ENCODE measurements around the gene SPG7. TPM values are rescaled to one million over a fixed set of nuclear protein-coding genes. Genes with fewer than 3 reads are reported as not detected.
A peak's percentile ranks its signal among the peaks of the same experiment; 100 is the strongest.

Gene SPG7
- total and polyA plus RNA-seq, 2 experiments from 2014 or later, result 108 to 222 TPM

DNA sequence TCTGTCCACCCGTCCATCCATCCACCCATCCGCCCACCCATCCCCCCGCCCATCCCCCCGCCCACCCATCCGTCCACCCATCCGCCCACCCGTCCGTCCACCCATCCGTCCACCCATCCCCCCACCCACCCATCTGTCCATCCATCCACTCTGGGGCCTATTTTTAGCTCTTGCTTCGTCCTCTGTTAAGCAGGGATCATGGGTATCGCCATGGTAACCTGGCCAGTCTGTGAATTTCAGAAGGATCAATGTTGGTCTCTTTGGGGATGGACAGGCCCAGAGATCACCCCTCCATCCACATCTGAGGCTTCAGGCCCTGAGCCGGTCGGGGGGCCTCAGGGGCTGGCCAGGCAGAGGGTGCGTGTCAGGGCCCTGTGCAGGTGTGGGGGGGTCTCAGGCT lies 90.0 kb downstream of the SPG7 start:
- WGBS (ENCODE audit: low lambda C conversion rate, missing lambda C conversion rate), result 90% methylated on average over 5 of the region's 14 CpGs
- Histone ChIP-seq H3K27me3 (no peaks in the 10 kb centered on the region), H3K9me3 (ENCODE audit: low read depth) (no peaks in the 10 kb centered on the region), H3K9me2 (replicated peaks; ENCODE audit: insufficient read depth) (no peaks in the 10 kb centered on the region), H3K4me3 (no peak overlapping the region), H3K4me2 (no peak overlapping the region), H3K79me2 (no peaks in the 10 kb centered on the region), H2AFZ (no peak overlapping the region), H3K36me3 (replicated peaks; ENCODE audit: insufficient read depth, low read depth) (no peaks in the 10 kb centered on the region), H3K4me1 (ENCODE audit: insufficient read depth) (peaks cover 11% of the 10 kb centered on the region), H4K20me1 (ENCODE audit: insufficient read depth, poor library complexity, severe bottlenecking) (no peaks in the 10 kb centered on the region), H3K27ac (no peak overlapping the region)
- DNase-seq (ENCODE audit: low spot score), result no peak
- no peak for TF ChIP-seq EZH2phosphoT487 (IDR thresholded peaks at IDR 0.05; ENCODE audit: low read depth, severe bottlenecking, unreplicated experiment)
- TF ChIP-seq, protein P1, sequence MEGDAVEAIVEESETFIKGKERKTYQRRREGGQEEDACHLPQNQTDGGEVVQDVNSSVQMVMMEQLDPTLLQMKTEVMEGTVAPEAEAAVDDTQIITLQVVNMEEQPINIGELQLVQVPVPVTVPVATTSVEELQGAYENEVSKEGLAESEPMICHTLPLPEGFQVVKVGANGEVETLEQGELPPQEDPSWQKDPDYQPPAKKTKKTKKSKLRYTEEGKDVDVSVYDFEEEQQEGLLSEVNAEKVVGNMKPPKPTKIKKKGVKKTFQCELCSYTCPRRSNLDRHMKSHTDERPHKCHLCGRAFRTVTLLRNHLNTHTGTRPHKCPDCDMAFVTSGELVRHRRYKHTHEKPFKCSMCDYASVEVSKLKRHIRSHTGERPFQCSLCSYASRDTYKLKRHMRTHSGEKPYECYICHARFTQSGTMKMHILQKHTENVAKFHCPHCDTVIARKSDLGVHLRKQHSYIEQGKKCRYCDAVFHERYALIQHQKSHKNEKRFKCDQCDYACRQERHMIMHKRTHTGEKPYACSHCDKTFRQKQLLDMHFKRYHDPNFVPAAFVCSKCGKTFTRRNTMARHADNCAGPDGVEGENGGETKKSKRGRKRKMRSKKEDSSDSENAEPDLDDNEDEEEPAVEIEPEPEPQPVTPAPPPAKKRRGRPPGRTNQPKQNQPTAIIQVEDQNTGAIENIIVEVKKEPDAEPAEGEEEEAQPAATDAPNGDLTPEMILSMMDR (IDR thresholded peaks at IDR 0.05; ENCODE audit: poor library complexity), result no peak

DNA sequence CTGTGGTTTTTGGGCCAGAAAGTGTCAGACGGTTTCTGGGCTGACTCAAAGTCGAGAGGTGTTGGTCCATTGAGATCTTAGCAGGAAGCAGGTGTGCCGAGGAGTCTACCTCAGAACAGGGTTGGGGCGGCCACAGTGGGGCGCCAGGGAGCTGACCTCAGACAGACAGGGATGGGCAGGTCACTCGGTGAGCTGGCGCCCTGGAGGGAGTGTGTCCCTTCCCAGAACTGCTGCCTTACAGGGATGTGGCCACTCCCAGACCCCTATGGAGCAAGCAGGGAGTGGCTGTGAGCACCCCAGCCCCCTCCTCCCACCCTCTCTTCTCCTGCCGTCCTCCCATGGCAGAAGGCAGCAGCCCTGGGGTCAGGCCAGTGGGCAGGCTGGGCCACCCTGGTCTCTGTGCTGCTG lies 91.3 kb downstream of the SPG7 start:
- Histone ChIP-seq H3K79me2 (no peaks in the 10 kb centered on the region), H3K36me3 (replicated peaks; ENCODE audit: insufficient read depth, low read depth) (no peaks in the 10 kb centered on the region), H3K27ac (no peak overlapping the region), H3K9me2 (replicated peaks; ENCODE audit: insufficient read depth) (no peaks in the 10 kb centered on the region), H3K27me3 (no peaks in the 10 kb centered on the region), H2AFZ (no peak overlapping the region), H3K4me3 (no peak overlapping the region), H3K4me1 (ENCODE audit: insufficient read depth) (peaks cover 11% of the 10 kb centered on the region), H4K20me1 (ENCODE audit: insufficient read depth, poor library complexity, severe bottlenecking) (no peaks in the 10 kb centered on the region), H3K9me3 (ENCODE audit: low read depth) (no peaks in the 10 kb centered on the region), H3K4me2 (no peak overlapping the region)
- 42% methylated on average over 8 of the region's 8 CpGs for WGBS (ENCODE audit: low lambda C conversion rate, missing lambda C conversion rate)
- peak; percentile 64 for DNase-seq (ENCODE audit: low spot score)
- TF ChIP-seq, protein P1 (IDR thresholded peaks at IDR 0.05; ENCODE audit: poor library complexity), result peak; percentile 37
- no peak for TF ChIP-seq EZH2phosphoT487 (IDR thresholded peaks at IDR 0.05; ENCODE audit: low read depth, severe bottlenecking, unreplicated experiment)

DNA sequence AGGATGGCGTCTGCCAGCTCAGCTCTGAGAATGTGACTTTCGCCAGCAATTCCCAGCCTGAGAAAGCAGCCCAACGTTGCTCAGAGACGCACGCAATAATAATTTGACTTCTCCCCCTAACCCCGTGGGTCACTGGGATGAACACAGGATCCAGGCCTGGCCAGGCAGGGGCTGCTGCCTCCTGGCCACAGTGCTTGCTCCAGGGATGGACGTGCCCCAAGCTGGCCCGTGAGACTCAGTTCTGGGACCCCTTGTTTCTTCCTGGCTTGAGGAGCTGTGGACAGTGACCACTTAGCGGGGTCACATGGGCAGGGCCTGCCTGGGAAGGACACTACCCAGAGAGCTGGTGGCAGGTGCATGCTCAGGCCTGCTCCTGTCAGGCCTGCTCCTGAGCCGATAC lies 91.7 kb downstream of the SPG7 start:
- 91% methylated on average over 10 of the region's 10 CpGs for WGBS (ENCODE audit: low lambda C conversion rate, missing lambda C conversion rate)

DNA sequence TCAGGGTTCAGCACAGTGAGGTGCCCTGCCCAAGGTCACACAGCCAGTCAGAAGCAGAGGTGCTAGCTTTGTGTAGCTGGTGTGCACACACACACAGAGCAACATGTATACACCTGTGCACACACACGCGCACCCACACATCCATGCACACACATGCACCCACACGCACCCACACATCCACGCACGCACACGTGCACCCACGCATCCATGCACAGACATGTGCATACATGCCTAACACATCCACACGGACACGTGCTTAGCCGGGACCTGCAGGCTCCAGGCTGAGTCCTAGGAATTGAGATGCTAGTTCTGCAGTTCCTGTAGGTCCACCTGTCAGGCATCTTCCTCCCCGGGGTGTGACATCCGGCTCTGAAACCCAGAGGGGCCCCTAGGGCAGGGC lies 92.2 kb downstream of the SPG7 start:
- H3K9me3 ChIP-seq (ENCODE audit: low read depth), result no peaks in the 10 kb centered on the region
- no peaks in the 10 kb centered on the region for H4K20me1 ChIP-seq (ENCODE audit: insufficient read depth, poor library complexity, severe bottlenecking)
- H2AFZ ChIP-seq, result no peak overlapping the region
- H3K27ac ChIP-seq, result no peak overlapping the region
- H3K9me2 ChIP-seq (replicated peaks; ENCODE audit: insufficient read depth), result no peaks in the 10 kb centered on the region
- no peak overlapping the region for H3K4me2 ChIP-seq
- 88% methylated on average over 12 of the region's 12 CpGs for WGBS (ENCODE audit: low lambda C conversion rate, missing lambda C conversion rate)
- no peak for TF ChIP-seq EZH2phosphoT487 (IDR thresholded peaks at IDR 0.05; ENCODE audit: low read depth, severe bottlenecking, unreplicated experiment)
- no peak for TF ChIP-seq EZH2 (IDR thresholded peaks at IDR 0.05; ENCODE audit: borderline replicate concordance)
- TF ChIP-seq, protein P1 (IDR thresholded peaks at IDR 0.05; ENCODE audit: poor library complexity), result no peak
- H3K4me3 ChIP-seq, result no peak overlapping the region
- H3K27me3 ChIP-seq, result no peaks in the 10 kb centered on the region
- no peak for DNase-seq (ENCODE audit: low spot score)
- H3K4me1 ChIP-seq (ENCODE audit: insufficient read depth), result peaks cover 11% of the 10 kb centered on the region
- no peaks in the 10 kb centered on the region for H3K79me2 ChIP-seq
- H3K36me3 ChIP-seq (replicated peaks; ENCODE audit: insufficient read depth, low read depth), result no peaks in the 10 kb centered on the region

More for the DNA sequence above, 91.7 kb downstream of the SPG7 start:
- Histone ChIP-seq H3K4me2 (no peak overlapping the region), H3K79me2 (no peaks in the 10 kb centered on the region), H3K36me3 (replicated peaks; ENCODE audit: insufficient read depth, low read depth) (no peaks in the 10 kb centered on the region), H3K9me3 (ENCODE audit: low read depth) (no peaks in the 10 kb centered on the region), H4K20me1 (ENCODE audit: insufficient read depth, poor library complexity, severe bottlenecking) (no peaks in the 10 kb centered on the region), H3K4me3 (no peak overlapping the region), H3K27me3 (no peaks in the 10 kb centered on the region), H3K9me2 (replicated peaks; ENCODE audit: insufficient read depth) (no peaks in the 10 kb centered on the region), H3K27ac (no peak overlapping the region), H2AFZ (no peak overlapping the region), H3K4me1 (ENCODE audit: insufficient read depth) (peaks cover 11% of the 10 kb centered on the region)
- DNase-seq (ENCODE audit: low spot score), result no peak
- no peak for TF ChIP-seq EZH2phosphoT487 (IDR thresholded peaks at IDR 0.05; ENCODE audit: low read depth, severe bottlenecking, unreplicated experiment)
- TF ChIP-seq EZH2 (IDR thresholded peaks at IDR 0.05; ENCODE audit: borderline replicate concordance), result no peak

All from hepatocyte (in vitro differentiated cells).